Glutamatergic neuron (in vitro differentiated cells): ENCODE data around the gene GPR150. TPM values are rescaled to one million over a fixed set of nuclear protein-coding genes. Genes with fewer than 3 reads are reported as not detected.

Experiments
- DNase-seq: peaks from one replicate; pipeline ENCODE4 v3.0.0; 2022
- H3K27ac Mint-ChIP-seq: one replicate; pipeline ENCODE4 v1.8.0; 2020; ENCODE audit warnings: mild to moderate bottlenecking, mixed read lengths, inconsistent platforms; ENCODE audit not compliant: unreplicated experiment
- H3K27me3 Mint-ChIP-seq: one replicate; pipeline ENCODE4 v1.8.0; 2020; ENCODE audit warnings: mild to moderate bottlenecking, moderate library complexity, mixed read lengths, inconsistent platforms; ENCODE audit not compliant: unreplicated experiment
- H3K36me3 Mint-ChIP-seq: one replicate; pipeline ENCODE4 v1.8.0; 2020; ENCODE audit warnings: mild to moderate bottlenecking, mixed read lengths, inconsistent platforms; ENCODE audit not compliant: unreplicated experiment
- H3K4me1 Mint-ChIP-seq: one replicate; pipeline ENCODE4 v1.8.0; 2020; ENCODE audit warnings: mild to moderate bottlenecking, low read depth, mixed read lengths, inconsistent platforms; ENCODE audit not compliant: unreplicated experiment
- H3K4me3 Mint-ChIP-seq: one replicate; pipeline ENCODE4 v1.8.0; 2020; ENCODE audit warnings: mild to moderate bottlenecking, mixed read lengths, inconsistent platforms; ENCODE audit not compliant: unreplicated experiment
- H3K9me3 Mint-ChIP-seq: one replicate; pipeline ENCODE4 v1.8.0; 2020; ENCODE audit warnings: mild to moderate bottlenecking, moderate library complexity, mixed read lengths, inconsistent platforms; ENCODE audit not compliant: unreplicated experiment
- total RNA-seq: library from RNA; stranded (reverse); fragmentation: NEBNext Ultra II Directional; extraction: Animal tissue kit (Norgen Biotek cat#: 25700); gene quantifications from one replicate; pipeline ENCODE4 v1.2.1, GENCODE V29; 2021; ENCODE audit not compliant: unreplicated experiment
- TF ChIP-seq, protein P1 (sequence below): fragments of 200-600 bp; sonication (generic); IDR thresholded peaks from one replicate; pipeline ENCODE4 v1.5.0; 2021; ENCODE audit not compliant: partially characterized antibody, unreplicated experiment

The GPR150 gene
- total RNA-seq, 1 donor from 2014 or later, result not detected

- peaks cover 7% of the 10 kb centered on the region for H3K9me3 Mint-ChIP-seq
- H3K27ac Mint-ChIP-seq, result no peak overlapping the region
- peaks cover 5% of the 10 kb centered on the region for H3K4me1 Mint-ChIP-seq
- peaks cover 17% of the 10 kb centered on the region for H3K27me3 Mint-ChIP-seq
- H3K4me3 Mint-ChIP-seq, result no peak overlapping the region
- TF ChIP-seq, protein P1, sequence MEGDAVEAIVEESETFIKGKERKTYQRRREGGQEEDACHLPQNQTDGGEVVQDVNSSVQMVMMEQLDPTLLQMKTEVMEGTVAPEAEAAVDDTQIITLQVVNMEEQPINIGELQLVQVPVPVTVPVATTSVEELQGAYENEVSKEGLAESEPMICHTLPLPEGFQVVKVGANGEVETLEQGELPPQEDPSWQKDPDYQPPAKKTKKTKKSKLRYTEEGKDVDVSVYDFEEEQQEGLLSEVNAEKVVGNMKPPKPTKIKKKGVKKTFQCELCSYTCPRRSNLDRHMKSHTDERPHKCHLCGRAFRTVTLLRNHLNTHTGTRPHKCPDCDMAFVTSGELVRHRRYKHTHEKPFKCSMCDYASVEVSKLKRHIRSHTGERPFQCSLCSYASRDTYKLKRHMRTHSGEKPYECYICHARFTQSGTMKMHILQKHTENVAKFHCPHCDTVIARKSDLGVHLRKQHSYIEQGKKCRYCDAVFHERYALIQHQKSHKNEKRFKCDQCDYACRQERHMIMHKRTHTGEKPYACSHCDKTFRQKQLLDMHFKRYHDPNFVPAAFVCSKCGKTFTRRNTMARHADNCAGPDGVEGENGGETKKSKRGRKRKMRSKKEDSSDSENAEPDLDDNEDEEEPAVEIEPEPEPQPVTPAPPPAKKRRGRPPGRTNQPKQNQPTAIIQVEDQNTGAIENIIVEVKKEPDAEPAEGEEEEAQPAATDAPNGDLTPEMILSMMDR, result no peak
- no peaks in the 10 kb centered on the region for H3K36me3 Mint-ChIP-seq
- DNase-seq, result no peak
These were observed 4.8 kb upstream of the GPR150 start for GRCh38 chr5:95615164-95615467.

DNA sequence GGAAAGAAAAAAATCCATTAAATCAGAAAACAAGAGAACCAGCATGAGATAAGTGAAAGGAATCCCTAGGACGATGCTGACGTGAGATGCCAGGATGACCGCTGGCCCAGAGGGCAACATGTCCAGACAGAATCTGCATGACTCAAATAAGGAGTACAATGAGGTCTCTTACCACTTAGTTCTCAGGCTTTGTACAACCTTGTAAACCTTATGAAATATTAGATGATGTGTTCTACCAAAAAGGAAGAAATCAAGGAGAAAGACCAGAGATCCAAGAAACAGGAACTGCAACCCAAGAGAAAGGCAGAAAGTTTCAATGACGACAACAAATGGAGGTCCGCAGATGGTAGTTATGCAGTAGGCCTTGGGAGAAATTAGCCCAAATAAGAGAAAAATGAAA is 2.8 kb upstream of the GPR150 start:
- no peak overlapping the region for H3K27ac Mint-ChIP-seq
- H3K4me1 Mint-ChIP-seq, result peaks cover 10% of the 10 kb centered on the region
- H3K36me3 Mint-ChIP-seq, result no peaks in the 10 kb centered on the region

DNA sequence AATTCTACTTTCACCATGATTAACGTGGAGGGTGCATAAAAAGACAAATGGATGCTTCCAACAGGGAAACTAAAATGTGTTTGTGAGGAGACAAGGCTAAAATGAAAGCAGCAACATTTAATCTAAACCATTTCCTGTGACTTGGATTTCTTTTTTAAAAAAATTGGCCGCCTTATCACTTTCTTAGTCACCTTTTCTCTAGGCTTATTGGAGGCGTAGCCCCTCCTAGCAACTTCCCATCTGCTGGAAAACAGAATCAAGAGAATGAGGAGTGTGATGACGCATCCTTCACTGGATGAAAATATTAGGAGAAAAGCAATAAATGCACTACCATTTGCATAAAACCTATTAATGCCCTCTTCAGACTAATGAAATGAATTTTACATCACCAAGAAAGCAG is 791 bp upstream of the GPR150 start:
- H3K27me3 Mint-ChIP-seq, result peaks cover 19% of the 10 kb centered on the region

More for the DNA sequence above, 2.8 kb upstream of the GPR150 start:
- no peak for DNase-seq
- no peak overlapping the region for H3K4me3 Mint-ChIP-seq
- peaks cover 21% of the 10 kb centered on the region for H3K27me3 Mint-ChIP-seq
- TF ChIP-seq, protein P1, result no peak
- peaks cover 11% of the 10 kb centered on the region for H3K9me3 Mint-ChIP-seq

DNA sequence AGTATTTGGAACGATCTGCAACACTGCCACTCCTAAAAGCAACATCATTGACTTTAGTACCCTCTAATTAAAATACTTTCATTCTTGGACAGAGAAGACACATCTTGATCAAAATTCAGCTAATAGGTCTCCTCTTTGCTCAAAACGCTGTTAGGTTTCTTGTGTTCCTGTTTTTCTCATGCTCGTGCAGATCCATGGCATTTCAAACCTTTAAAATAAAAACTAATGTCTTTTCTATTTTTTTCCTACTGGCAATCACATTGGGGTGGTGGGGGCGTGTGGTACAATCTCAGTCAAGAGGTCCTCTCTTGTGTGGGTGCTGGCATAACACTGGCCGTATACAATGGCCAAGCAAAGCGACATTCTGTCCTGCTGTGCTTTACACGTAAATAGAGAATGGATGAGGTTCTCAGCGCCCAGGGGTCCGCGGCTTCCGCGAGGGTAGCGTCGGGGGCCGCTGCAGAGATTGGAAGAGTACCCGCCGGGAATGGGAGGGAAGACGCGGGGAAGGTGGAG is 315 bp upstream of the GPR150 start:
- no peak for DNase-seq
- peak overlapping the region; percentile 89 for H3K4me3 Mint-ChIP-seq

More for the DNA sequence above, 791 bp upstream of the GPR150 start:
- TF ChIP-seq, protein P1, result no peak
- H3K9me3 Mint-ChIP-seq, result peaks cover 11% of the 10 kb centered on the region
- no peak for DNase-seq
- peaks cover 10% of the 10 kb centered on the region for H3K4me1 Mint-ChIP-seq
- H3K27ac Mint-ChIP-seq, result peak overlapping the region; percentile 17
- H3K4me3 Mint-ChIP-seq, result peak overlapping the region; percentile 89
- H3K36me3 Mint-ChIP-seq, result no peaks in the 10 kb centered on the region

More for the DNA sequence above, 315 bp upstream of the GPR150 start:
- Mint-ChIP-seq H3K36me3 (no peaks in the 10 kb centered on the region), H3K4me1 (peaks cover 10% of the 10 kb centered on the region), H3K27me3 (peaks cover 19% of the 10 kb centered on the region), H3K9me3 (peaks cover 11% of the 10 kb centered on the region), H3K27ac (no peak overlapping the region)
- TF ChIP-seq, protein P1, result no peak
